GM19328 (cell line): ENCODE results near the gene BIN1.

Source experiments
- ATAC-seq: cut with Tn5 transposase; IDR thresholded peaks from one replicate; pipeline ENCODE4 v1.9.1; 2021; ENCODE audit warnings: mild to moderate bottlenecking, moderate library complexity; ENCODE audit not compliant: unreplicated experiment

Gene BIN1

DNA sequence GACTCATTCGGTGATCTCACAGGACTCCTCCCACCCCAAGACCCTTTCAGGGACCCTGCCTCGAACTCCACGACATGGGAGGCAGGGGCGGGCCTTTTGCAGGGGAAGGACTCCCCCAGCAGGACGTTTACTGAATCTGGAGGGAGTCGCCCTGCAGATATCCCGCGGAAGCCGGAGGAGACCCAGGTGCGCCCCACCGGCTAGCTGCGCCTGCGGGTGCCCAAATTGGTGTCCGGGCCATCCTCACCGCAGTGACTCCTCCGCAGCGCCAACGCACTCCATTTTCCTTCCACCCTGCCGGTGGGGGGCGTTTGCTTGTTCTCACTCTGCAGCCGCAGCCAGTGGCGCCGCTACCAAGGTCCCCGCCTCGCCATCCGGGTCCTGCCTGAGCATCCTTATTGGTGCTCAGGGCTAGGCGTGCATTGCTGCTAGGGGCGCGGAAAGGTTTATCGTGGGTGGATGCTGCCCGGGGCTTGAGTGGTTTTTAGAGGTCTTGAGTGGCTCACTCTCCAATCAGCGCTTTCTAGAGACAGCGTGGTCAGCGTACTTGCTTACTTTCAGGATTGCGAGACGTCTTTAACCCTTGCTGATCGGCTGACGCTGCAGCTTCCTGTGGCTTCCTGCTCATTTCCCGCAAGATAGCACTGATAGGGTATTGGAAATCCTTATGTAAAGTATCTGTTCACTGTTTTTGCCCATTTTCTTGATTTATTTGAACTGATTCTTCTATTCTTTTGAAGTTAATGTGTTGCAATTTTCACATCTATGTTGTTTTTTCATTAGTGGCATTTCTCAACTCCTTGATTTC is 81.4 kb downstream of the BIN1 start:
- peak; percentile 89 for ATAC-seq

DNA sequence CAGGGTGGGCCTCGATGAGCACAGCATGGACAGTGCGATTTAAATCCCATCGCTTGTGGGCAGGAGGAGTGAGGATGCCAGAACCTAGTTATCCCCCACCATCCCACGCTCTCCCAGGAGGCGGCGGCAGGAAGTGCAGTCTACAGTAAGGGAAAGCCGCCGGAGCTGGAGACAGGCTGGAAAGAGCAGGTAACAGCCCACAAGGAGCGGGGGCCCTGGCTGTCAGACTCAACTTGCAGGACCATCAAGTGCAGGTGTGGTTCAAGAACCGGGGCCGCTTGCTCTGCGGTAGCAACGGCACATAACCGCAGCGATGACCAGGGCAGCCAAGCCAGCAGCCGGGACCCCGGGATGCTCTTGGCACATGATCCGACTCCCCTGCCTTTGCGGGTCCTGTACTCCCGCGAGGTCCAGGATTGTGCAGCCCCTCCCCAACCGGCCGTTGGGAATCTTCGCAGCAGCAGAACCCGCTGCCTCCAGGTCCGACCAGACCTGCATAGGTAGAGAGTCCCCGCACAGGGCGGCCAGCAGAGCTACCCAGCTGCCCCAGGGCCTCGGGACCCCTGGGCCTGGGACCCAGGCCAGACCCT is 82.1 kb downstream of the BIN1 start:
- ATAC-seq, result no peak

DNA sequence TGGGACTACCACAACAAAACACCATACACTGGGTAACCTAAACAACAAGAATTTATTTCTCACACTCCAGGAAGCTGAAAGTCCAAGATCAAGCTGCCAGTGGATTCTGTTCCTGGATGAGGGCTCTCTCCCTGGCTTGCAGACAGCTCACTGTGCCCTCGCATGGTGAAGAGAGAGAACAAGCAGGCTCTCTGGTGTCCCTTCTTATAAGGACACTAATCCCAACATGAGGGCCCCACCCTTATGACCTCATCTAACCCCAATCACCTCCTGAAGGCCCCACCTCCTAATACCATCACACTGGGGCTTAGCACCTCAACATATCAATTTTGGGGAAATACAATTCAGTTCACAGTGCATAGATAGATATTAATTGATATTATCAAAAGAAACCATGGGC is 83.5 kb downstream of the BIN1 start:
- no peak for ATAC-seq

DNA sequence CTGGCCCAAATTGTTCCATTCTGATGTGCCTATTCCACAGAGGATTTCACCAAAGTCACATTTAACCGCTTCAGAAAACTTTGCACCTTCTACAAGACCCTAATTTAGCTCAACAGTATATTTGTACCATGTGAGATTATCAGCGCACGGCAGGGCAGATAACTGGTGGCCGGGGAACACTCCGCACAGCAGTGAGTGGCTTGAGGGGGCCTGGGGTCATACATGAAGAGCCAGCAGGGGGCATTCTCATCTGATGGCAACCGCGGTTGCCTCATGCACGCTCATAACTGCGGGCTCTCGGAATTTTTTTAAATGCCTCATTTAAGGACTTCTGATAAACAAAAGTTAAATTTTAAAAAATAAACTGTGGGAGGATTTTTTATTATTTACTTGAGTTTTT is 84.1 kb downstream of the BIN1 start:
- ATAC-seq, result no peak

DNA sequence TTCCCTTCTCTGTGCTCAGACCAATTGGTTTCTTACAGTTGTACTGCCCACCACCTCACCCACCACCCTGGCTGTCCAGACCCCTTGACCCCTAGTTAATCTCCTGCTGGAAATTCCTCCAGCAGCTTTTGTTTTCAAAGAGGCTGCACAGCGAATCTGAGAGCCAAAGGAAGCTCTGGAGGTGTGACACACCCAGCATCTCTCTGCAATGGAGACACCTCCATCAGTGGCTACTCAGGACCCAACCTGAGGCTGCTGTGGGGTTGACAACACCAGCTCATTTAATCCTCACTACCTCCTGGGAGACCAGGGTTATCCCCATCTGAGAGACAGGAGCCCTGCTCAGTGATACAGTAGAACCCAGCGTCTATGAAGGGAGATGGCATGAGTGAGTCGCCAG is 86.4 kb downstream of the BIN1 start:
- no peak for ATAC-seq

DNA sequence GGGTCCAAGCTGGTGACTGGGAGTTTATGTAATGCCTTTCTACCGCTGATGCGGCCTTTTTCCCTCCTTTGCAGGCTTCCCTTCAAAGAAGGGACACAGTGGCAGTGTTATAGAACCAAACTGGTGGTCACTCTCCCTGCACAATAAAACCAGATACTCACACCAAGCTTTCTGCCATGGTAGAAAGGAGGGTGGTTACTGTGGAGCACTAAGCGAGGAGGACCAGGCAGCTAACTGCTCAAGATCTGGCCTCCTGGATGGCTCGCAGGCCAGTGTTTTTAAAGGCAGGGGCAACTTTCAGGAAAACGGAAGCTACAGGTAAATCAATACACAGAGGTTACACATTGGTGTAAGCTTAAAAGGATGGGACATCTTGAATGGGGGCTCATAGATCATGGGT is 89.4 kb downstream of the BIN1 start:
- no peak for ATAC-seq

DNA sequence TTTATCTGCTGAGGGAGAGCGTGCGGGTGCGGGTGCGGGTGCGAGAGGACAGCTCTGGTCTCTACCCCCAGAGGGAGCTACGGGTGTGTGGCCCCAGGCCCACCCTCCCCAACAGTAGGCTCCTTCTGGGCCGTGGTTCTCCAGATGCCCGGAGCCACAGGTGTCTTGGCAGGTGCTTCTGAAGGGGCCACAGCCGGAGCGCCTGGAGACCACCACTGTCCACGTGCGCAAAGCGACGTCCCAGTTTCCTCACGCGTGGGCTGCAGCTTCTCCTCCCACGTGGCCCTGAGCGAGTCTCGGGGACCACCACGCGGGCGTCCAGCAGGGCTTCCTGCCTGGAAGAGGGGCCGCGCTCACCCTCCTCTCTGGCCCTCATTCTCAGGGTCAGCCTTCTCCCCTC is 90.6 kb downstream of the BIN1 start:
- no peak for ATAC-seq

DNA sequence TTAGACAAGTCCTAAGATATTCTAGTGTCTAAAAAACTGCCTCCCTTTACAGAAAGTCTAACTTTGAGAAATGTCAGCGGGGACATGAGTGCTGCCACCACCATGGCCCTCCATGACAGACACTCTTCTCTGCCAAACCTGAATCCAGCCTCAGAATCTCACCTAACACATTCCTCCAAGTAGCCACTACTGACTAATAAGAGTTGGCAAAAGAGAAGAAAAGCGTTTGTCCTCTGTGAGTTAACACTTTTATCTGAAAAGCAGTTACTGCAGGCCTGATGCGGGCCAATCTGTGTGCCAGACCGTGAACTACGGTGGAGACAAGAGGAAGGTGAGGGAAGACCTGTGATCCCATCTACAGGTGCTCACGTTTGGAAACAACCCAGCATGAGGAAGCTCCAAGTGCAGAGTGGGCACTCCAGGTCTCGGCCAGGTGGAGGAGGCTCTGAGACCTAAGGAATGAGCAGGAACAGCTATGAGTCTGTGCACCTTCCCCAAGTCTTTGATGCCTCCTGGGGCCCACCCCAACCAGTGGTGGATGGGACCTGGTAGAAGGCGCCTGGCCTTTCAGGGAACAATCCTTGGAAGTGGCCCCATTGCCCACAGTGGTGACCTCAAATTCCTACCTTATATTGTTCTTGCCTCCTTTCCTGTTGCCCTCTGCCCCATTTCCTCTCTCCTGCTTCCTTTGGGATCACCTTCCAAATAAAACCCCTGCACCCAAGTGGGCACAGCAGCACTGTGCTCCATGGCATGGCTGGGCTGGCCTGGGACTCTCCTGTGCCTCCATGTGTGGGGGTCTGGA is 91.6 kb downstream of the BIN1 start:
- no peak for ATAC-seq

DNA sequence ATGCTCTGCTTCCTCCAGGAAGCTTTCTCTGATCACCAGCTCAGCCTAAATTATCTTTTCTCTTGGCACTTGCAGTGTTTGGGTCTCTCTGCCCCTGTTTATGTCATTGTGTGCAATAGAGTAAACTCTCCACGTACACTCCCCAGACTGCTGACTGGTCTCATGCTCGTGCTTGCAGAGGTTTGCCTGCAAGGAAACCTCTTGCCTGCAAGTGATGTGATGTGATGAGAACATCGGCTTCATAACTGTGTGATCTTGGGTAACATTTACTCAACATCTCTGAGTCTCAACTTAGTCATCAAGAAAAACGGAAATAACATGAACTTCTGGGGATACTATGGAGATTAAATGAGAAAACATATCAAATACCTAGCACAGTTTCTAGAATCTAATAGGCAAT is 92.3 kb downstream of the BIN1 start:
- no peak for ATAC-seq

DNA sequence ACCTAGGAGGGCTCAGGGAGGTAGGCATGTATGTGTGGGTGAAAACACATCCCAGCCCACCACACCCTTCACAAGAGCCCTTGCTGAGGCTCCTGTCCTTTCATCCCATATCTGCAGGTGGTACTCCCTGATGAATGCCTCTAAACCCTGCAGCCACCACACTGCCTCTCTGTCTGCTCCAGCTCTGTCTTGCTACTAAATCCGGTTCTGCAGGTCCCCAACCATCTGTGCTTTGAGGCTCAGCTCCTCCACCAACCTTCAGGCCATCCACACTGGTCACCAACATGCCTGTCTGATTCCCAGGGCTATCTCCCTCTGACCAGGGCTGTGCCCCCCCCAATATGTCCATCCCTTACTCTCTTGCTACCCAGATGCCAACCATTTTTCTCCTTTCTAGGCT is 92.7 kb downstream of the BIN1 start:
- ATAC-seq, result no peak

DNA sequence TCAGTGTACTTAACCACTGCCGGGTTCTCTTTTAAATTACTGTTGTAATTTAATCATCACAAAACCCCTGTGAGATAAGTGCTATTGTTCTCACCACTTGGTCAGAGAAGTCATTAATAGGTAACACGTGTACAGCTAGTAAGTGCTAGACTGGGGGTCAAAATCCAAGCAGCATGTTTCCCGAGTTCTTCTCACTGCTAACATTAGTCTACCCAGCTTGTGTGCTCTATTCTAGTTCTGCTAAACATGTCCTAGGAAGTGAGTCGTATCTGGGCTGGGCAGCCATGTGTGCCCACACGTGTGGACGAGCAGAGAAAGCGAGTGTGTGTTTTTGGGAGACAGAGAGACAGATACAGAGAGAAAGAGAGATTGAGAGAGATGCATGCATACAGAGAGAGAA is 94.1 kb downstream of the BIN1 start:
- no peak for ATAC-seq

DNA sequence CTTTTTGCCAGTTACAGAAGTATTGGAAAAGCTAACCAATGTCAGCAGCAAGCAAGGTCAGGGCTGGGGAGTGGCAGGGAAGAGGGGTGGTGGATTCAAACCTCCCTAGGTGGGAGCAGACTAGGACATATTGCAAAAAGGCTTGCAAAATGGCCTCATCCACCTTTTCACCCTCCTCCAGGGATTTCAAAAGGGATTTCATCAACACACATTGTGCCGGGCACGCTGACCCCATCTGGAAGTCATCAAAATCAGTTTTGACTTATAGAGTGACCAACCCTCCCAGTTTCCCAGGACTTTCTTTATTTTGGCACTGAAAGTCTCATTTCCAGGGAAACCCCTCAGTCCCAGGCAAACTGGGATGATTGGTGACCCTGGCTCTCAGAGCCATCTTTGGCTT is 94.7 kb downstream of the BIN1 start:
- ATAC-seq, result no peak

DNA sequence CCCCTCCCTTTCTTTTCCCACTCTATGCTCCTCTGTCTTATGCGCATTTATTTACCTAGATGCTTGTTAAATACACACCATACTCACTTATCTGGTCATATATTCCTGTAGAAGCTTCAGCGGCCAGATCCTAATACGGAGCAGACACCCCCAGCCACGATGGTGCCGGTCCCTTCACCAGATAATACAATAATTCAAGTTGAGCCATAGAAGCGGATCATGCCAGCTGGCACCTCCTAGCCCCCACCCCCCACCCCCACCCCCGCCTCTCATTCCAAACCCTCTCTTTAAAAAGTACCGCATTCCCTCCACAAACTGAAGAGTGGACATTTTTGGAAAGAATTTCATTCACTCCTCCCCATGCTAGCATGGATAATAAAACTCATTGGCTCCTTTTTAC is 95.2 kb downstream of the BIN1 start:
- ATAC-seq, result no peak

DNA sequence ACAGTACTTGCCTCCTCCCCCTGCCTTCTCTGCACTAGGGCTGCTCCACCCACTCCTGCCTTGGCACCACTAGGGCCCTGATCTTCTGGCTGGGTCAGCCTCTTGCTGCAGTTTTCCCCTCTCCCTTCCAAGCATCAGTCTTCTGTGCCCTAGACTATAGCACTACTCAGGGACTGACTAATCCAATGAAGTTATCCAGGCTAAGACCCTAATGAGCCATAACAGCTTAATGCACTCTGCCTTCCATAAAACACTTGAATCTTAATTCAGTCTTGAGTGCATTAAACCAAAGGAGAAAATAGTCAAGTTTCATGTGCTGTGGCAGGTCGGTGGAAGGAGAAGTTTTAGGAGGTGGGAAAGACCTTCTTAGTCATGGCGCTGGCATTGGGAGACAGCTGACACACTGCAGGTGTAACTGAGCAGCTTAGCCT is 95.7 kb downstream of the BIN1 start:
- no peak for ATAC-seq

DNA sequence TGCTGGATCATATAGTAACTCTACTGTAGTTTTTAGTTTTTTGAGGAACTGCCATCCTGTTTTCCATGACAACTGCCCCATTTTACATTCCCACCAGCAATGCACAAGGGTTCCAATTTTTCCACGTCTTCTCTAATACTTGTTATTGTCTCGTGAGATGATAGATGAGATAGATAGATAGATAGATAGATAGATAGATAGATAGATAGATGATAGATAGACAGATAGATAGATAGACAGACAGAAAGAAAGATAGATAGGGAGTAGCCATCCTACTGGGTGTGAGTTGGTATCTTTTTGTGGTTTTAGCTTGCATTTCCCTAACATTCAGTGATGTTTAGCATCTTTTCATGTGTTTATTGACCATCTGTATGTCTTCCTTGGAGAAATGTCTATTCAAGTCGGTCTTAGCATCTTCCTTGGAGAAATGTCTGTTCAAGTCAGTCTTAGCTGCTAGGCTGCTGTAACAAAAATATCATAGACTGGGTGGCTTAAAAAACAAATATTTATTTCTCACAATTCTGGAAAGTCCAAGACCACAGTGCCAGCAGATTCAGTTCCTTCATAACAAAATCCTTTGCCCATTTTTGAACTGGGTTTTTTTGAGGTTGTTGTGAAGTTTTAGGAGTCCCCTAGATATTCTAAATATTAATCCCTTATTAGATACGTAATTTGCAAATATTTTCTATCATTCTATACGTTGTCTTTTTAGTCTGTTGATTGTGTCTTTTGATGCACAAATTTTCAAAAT is 98.5 kb downstream of the BIN1 start:
- ATAC-seq, result no peak

DNA sequence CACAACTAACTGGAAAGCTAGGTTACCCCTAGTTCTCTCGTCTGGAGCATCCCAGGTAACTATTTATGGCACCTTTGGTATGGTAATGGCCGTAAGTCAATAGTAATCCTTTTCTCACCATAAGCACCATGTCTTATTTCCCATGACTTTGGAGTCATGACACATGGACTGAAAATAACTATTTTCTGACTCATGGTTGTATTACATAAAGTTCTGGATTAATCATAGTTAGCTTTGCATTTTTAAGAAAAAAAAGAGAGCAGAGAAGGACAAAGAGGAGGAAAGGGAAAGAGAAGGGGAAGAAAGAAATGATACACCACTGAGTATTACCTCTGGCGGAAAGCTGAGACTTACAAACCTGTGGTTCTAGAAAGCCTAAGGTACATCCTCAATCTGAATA is 99.3 kb downstream of the BIN1 start:
- ATAC-seq, result no peak

DNA sequence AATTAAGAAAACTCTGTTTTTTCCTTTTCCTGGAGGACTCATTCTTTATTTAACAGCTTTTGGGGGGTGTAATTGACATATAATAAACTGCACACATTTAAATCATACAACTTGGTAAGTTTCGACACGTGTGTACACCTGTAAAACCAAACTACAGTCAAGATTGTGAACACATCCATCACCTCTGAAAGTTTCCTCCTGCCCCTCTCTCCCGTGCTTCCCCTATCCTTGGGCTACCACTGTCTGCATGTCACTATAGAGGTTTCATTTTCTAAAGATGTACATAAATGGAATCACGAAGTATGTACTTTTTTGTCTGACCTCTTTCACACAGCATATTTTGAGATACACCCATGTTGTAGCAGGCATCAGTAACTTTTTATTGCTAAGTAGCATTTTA is 100.0 kb downstream of the BIN1 start:
- ATAC-seq, result no peak

DNA sequence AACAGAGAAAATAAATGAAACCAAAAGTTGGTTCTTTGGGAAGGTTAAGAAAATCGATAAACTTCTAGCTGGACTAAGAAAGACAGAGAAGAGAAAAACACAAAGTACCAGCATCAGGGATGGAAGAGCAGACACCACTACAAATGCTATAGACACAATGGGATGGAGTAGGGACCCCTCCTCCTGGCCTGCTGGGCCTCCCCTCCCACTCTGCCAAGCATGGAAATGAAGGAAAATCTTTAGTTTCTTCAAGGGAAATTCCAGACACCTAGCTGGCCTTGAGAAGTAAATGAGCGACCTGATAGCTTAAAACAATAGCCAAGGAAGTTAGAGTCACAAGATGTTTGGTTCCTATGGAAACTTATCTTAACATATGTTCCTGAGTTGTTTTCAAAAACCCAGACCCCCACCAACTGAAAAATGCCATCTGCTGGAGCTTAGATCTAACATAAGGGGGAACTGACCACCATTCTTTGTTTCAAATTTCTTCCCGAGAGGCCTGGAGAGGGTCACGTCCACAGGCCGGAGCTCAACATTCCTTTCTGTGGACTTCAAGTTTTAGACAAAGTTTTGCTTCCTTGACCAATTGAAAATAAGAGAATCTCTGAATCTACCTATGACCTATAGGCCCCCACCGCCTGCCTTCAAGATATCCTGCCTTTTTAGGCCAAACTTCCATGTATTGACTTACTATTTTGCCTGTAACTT is 101.9 kb downstream of the BIN1 start:
- no peak for ATAC-seq

DNA sequence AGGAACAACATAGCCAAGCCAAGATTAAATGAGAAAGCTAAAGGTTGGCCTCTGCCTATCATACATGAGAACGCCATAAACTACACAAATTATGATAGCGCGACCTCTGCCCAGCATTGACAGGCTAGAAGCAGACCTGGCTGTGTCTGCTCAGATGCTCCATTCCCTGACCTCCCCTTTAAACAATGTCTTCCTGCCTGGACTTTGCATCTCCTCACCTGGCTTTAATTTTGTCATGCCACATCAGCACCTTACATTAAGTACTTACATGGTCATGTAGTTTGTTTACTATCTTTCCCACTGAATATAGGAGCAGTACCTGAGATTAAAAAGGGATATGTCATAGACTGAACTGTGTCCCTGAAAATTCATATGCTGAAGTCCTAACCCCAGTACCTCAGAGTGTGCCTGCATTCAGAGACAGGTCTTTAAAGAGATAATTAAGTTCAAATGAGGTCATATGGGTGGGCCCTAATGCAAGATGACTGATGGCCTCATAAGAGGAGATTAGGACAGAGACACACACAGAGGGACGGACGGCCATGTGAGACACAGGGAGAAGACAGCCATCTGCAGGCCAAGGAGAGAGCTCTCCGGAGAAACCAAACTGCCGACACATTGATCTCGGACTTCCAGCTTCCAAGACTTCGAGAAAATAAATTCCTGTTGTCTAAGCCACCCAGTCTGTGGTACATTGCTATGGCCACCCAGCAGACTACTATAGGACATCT is 103.7 kb downstream of the BIN1 start:
- no peak for ATAC-seq

DNA sequence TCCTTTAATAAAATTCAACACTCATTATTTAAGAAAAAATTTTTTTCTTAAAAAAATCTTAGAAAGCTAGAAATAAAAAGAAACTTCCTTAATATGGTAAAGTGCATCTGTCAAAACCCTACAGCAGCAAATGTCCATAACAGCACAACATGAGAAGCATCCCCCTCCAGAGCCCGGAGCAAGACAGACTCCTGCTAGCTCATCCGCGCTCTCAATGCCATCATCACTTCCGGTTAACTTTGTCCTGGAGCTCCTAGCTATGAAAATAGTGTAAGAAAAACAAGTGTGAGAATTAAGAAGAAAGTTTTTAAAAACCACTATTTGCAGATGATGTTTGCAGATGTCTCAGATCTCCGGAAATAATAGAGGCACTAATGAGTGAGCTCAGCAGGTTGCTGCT is 105.2 kb downstream of the BIN1 start:
- no peak for ATAC-seq
